DOHH2 (cell line): ENCODE data around the gene HYI.

ENCODE experiments used
- H3F3A ChIP-seq: fragments of 200-600 bp; sonication (generic), shearing (Covaris generic); 2 replicates; pipeline ENCODE4 v1.6.0; 2016; ENCODE audit warnings: antibody characterized with exemption, mild to moderate bottlenecking; ENCODE audit not compliant: control insufficient read depth, insufficient read depth
- H3K27ac ChIP-seq: fragments of 200-600 bp; sonication (generic); 2 replicates; pipeline ENCODE4 v1.5.1; 2014; ENCODE audit warnings: low read depth, mild to moderate bottlenecking, low read length, moderate library complexity
- H3K27me3 ChIP-seq: fragments of 200-600 bp; sonication (generic); 2 replicates; pipeline ENCODE4 v1.6.1; 2014; ENCODE audit warnings: mild to moderate bottlenecking, low read length, mixed read lengths; ENCODE audit not compliant: control insufficient read depth
- H3K36me3 ChIP-seq: fragments of 200-600 bp; sonication (generic); 2 replicates; pipeline ENCODE4 v1.6.1; 2014; ENCODE audit warnings: mild to moderate bottlenecking, low read length, moderate library complexity, mixed read lengths; ENCODE audit not compliant: control insufficient read depth
- H3K4me1 ChIP-seq: fragments of 200-600 bp; sonication (generic); 2 replicates; pipeline ENCODE4 v1.6.1; 2014; ENCODE audit warnings: mild to moderate bottlenecking, low read length, mixed read lengths; ENCODE audit not compliant: control insufficient read depth
- H3K4me2 ChIP-seq: fragments of 200-600 bp; sonication (generic); 2 replicates; pipeline ENCODE4 v1.6.0; 2014; ENCODE audit warnings: mild to moderate bottlenecking, low read length, moderate library complexity
- H3K4me3 ChIP-seq: fragments of 200-600 bp; sonication (generic); 2 replicates; pipeline ENCODE4 v1.5.1; 2014; ENCODE audit warnings: mild to moderate bottlenecking, low read length, mixed read lengths
- H3K79me2 ChIP-seq: fragments of 200-600 bp; sonication (generic); 2 replicates; pipeline ENCODE4 v1.6.1; 2014; ENCODE audit warnings: mild to moderate bottlenecking, low read length, mixed read lengths; ENCODE audit not compliant: control insufficient read depth
- H3K9me2 ChIP-seq: fragments of 200-600 bp; sonication (generic); replicated peaks from 2 replicates; pipeline ENCODE4 v1.6.1; 2014; ENCODE audit warnings: mild to moderate bottlenecking, low read length, mixed read lengths; ENCODE audit not compliant: control insufficient read depth
- H3K9me3 ChIP-seq: fragments of 200-600 bp; sonication (generic); 2 replicates; pipeline ENCODE4 v1.6.1; 2014; ENCODE audit warnings: antibody characterized with exemption, low read length, mixed read lengths; ENCODE audit not compliant: control insufficient read depth, insufficient read depth
- H4K20me1 ChIP-seq: fragments of 200-600 bp; sonication (generic); 2 replicates; pipeline ENCODE4 v1.6.0; 2014; ENCODE audit warnings: low read depth, mild to moderate bottlenecking, antibody characterized with exemption, low read length, moderate library complexity; ENCODE audit not compliant: control insufficient read depth, insufficient read depth
- EZH2phosphoT487 ChIP-seq: fragments of 200-600 bp; sonication (generic); IDR thresholded peaks from 2 replicates; pipeline ENCODE4 v1.6.1; 2017; ENCODE audit warnings: borderline replicate concordance, mild to moderate bottlenecking, antibody characterized with exemption, low read length, moderate library complexity, mixed read lengths
- TF ChIP-seq, protein P1 (sequence below): fragments of 200-600 bp; sonication (generic); IDR thresholded peaks from one replicate; pipeline ENCODE4 v1.5.1; 2014; ENCODE audit warnings: antibody characterized with exemption, mild to moderate bottlenecking, low read depth, low read length; ENCODE audit not compliant: poor library complexity, severe bottlenecking

Gene HYI

DNA sequence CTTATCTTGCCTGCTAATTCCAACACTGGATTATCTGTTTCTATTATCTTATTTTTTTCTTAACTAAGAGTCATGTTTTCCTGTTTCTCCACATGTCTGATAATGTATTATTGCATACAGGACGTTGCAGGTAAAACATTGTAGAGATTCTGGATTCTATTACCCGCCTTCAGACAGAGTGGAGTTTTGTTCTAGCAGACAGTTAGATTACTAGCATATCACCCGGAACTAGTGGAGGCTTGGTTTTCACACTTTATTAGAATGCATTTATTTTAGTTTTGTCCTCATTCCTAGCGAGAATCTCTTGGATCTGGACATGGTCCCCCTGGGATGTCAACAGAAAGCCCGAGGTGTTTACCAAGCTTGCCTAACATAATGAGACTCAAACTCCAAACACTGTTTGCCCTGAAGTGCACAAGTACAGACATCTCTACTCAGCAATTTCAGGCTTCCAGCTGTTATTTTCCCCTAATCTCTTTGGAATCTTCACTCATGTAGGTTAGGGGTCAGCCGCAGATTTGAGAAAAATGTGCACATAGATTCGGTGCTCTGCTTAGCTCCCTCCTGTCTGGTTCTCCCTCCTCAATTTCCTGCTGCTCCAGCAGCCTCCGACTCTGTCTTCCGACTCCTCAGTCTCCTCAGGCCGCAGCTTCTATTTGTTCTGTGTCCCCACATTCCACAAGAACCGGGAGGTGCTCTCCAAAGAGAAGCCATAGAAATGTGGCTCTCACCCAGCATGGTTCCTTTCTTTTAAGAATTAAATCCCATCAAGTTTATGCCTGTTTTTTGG is 40.1 kb upstream of the HYI start:
- no peak overlapping the region for H3K4me2 ChIP-seq
- no peaks in the 10 kb centered on the region for H3K27me3 ChIP-seq
- no peaks in the 10 kb centered on the region for H3K9me2 ChIP-seq
- no peaks in the 10 kb centered on the region for H4K20me1 ChIP-seq
- H3K27ac ChIP-seq = no peak overlapping the region
- H3K4me1 ChIP-seq = no peaks in the 10 kb centered on the region
- H3K4me3 ChIP-seq = no peak overlapping the region
- TF ChIP-seq EZH2phosphoT487 = no peak
- TF ChIP-seq, protein P1, sequence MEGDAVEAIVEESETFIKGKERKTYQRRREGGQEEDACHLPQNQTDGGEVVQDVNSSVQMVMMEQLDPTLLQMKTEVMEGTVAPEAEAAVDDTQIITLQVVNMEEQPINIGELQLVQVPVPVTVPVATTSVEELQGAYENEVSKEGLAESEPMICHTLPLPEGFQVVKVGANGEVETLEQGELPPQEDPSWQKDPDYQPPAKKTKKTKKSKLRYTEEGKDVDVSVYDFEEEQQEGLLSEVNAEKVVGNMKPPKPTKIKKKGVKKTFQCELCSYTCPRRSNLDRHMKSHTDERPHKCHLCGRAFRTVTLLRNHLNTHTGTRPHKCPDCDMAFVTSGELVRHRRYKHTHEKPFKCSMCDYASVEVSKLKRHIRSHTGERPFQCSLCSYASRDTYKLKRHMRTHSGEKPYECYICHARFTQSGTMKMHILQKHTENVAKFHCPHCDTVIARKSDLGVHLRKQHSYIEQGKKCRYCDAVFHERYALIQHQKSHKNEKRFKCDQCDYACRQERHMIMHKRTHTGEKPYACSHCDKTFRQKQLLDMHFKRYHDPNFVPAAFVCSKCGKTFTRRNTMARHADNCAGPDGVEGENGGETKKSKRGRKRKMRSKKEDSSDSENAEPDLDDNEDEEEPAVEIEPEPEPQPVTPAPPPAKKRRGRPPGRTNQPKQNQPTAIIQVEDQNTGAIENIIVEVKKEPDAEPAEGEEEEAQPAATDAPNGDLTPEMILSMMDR = no peak
- no peaks in the 10 kb centered on the region for H3K9me3 ChIP-seq
- no peaks in the 10 kb centered on the region for H3K79me2 ChIP-seq
- H3K36me3 ChIP-seq = no peaks in the 10 kb centered on the region
- no peaks in the 10 kb centered on the region for H3F3A ChIP-seq

DNA sequence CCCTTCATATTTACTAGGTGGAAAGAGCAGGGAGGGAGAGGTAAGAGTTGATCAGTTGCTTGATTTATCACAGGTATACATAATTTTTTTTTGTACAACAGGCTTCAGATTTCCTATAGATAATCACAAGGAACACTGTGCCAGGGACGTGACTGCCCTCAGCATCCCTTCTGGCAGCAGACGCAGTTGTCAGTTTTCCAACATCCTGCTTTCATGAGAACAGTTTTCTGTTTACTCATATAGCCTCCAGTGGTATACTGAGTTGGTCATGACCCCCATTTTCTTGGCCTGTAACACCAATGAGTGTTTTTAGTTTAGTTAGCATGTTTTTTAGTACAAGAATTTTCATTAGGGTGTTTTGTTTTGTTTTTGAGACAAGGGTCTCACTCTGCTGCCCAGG is 39.1 kb upstream of the HYI start:
- no peak overlapping the region for H3K4me2 ChIP-seq
- H3K9me3 ChIP-seq = no peaks in the 10 kb centered on the region
- H3K9me2 ChIP-seq = no peaks in the 10 kb centered on the region
- H3K27me3 ChIP-seq = no peaks in the 10 kb centered on the region
- H4K20me1 ChIP-seq = no peaks in the 10 kb centered on the region
- no peak for TF ChIP-seq EZH2phosphoT487
- TF ChIP-seq, protein P1 = no peak
- no peaks in the 10 kb centered on the region for H3K36me3 ChIP-seq
- H3K4me3 ChIP-seq = no peak overlapping the region
- H3K27ac ChIP-seq = no peak overlapping the region
- no peaks in the 10 kb centered on the region for H3F3A ChIP-seq
- no peaks in the 10 kb centered on the region for H3K4me1 ChIP-seq
- H3K79me2 ChIP-seq = no peaks in the 10 kb centered on the region

DNA sequence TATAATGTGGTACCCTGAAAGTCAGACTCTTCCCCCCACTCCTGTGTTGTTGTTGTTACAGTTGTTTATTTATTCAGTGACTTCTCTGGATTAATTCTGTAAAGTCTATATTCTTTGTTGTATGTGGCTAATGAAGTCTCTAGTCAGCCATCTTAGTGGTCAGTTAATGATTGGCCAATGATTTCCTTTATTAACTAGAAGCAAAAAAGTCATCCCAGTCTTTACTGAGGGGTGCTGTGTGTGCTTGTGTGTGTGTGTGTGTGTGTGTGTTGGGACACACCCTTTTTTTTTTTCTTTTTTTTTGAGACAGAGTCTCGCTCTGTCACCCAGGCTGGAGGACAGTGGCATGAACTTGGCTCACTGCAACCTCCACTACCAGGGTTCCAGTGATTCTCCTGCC is 37.3 kb upstream of the HYI start:
- no peaks in the 10 kb centered on the region for H3K9me3 ChIP-seq
- TF ChIP-seq, protein P1 = no peak
- TF ChIP-seq EZH2phosphoT487 = no peak
- no peaks in the 10 kb centered on the region for H3K9me2 ChIP-seq
- no peaks in the 10 kb centered on the region for H3K36me3 ChIP-seq
- H4K20me1 ChIP-seq = no peaks in the 10 kb centered on the region
- no peaks in the 10 kb centered on the region for H3K79me2 ChIP-seq
- no peaks in the 10 kb centered on the region for H3K4me1 ChIP-seq
- H3K4me2 ChIP-seq = no peak overlapping the region
- no peak overlapping the region for H3K4me3 ChIP-seq
- H3K27me3 ChIP-seq = no peaks in the 10 kb centered on the region
- no peaks in the 10 kb centered on the region for H3F3A ChIP-seq
- no peak overlapping the region for H3K27ac ChIP-seq
